Stimulated activated CD4-positive, alpha-beta T cell treated with anti-CD3 and anti-CD28 coated beads, Interleukin-12 subunit alpha, Interleukin-12 subunit beta, amount 100 ng/mL, for 24 hours (primary cell): ENCODE measurements around the gene CHRNA4.

Source experiments
- DNase-seq, 2 experiments: peaks; one replicate each; pipeline ENCODE4 v3.0.0-alpha.2; 2020; ENCODE audit warnings: low read depth in 2 of 2

CHRNA4 gene

DNA sequence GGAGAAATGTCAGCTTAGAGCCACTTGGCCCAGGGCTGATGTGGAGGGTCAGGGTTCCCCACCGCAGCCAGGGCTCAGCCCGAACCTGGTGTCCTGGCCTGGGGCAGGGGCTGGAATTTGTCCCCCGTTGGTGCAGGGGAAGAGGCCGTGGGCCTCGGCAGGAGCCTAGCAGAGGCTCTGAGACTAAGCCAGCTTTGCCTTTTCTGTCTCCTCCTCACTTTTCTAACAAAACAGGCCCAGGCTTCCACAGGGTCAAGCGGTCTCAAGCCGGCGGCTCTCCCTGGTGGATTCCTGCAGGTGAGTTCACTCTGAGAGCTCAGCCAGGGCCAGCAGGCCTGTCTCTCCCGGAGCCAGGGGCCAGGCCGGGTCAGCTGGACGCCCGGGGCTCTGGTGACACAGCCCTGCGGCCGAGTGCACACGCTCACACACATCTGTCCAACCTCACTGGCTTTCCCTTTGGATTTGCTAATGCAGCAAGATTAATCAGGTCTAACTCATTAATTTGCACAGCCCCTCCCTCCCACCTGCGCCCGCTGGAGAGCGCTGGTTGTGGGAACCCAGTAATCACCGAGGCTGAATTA is 2.9 kb upstream of the CHRNA4 start:
- DNase-seq, result no peak

- no peak for DNase-seq
These were observed 2.1 kb upstream of the CHRNA4 start for GRCh38 chr20:63363013-63363957.

- no peak for DNase-seq
These were observed 1.4 kb upstream of the CHRNA4 start for GRCh38 chr20:63362436-63363009.

GRCh38 chr20:63361519-63362435 is 628 bp upstream of the CHRNA4 start:
- no peak for DNase-seq

DNA sequence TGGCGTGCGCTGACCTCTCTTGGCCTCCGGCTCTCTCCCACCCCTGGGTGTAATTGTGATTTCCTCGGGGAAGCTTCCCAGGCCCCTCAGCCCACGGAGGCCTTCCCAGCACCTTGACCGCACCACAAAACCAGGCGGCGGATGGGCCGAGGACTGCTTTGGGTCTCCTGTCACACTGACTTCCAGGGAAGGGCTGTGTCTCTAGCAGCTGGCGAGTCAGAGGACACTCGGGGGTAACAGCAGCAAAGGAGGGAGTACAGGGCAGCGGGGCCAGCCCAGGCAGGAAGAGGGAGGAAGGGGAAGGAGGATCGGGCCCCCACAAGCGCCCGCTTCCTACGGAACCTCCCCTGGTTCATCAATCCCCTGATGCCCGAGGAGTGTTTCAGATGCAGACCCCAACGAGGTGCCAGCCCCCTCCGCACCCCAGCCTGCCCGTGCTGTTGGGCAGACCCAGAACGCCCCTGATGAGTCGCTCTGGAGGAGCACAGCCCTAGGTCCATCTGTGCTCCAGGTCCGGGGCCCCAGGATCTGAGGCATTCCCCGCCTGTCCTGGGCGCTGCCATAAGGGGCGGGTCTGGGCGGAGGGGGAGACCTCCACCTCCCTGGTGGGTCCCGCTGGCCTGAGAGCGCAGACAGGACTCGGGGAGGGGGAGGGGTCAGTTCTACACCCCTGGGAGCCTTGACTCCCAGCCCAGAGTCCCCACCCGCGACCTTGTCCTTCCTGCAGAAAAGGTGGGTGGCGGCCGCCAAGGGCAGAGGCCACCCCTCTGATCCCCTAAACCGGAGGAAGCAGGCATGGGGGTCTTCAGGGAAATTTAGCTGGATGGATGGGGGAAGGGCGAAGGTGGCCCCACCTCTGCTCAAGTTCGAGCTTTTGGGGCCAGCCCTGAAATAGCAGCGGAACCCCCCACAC is 956 bp downstream of the CHRNA4 start:
- DNase-seq, result no peak

DNA sequence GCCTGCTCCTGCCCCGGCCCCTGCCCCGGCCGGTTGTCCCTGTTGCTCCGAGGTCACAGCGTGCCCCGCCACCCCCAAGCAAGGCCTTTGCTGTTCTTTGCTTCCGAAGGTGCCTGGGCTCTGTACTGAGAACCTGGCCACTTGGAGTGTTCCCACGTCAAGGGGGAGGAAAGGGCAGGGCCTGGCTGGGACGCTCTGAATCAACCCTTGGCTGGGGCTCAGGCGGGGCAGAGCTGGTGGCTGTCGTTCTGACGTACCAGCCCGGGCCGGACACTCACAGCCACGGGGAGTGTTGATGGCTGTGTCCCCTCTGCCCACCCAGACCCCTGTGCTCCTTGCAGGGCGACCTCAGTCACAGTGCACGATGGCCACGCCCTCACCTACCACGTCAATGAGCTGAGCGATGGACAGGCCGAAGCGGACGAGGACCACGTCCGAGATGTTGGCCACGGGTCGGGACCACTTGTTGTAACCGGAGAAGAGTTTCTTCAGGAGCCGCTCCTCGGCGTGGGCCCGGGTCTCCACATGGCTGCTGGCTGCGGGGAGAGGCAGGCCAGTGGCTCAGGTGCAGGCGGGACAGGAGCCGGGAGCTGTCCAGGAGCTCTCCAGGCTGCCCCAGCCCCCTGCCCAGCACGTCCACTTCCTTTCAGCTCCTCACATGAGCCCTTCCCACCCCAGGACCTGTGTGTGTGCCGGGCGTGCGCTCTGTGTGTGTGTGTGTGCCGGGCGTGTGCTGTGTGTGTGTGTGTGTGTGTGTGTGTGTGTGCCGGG is 1.8 kb downstream of the CHRNA4 start:
- no peak for DNase-seq

- DNase-seq, result no peak
These were observed 2.9 kb downstream of the CHRNA4 start for GRCh38 chr20:63357921-63358905.

DNA sequence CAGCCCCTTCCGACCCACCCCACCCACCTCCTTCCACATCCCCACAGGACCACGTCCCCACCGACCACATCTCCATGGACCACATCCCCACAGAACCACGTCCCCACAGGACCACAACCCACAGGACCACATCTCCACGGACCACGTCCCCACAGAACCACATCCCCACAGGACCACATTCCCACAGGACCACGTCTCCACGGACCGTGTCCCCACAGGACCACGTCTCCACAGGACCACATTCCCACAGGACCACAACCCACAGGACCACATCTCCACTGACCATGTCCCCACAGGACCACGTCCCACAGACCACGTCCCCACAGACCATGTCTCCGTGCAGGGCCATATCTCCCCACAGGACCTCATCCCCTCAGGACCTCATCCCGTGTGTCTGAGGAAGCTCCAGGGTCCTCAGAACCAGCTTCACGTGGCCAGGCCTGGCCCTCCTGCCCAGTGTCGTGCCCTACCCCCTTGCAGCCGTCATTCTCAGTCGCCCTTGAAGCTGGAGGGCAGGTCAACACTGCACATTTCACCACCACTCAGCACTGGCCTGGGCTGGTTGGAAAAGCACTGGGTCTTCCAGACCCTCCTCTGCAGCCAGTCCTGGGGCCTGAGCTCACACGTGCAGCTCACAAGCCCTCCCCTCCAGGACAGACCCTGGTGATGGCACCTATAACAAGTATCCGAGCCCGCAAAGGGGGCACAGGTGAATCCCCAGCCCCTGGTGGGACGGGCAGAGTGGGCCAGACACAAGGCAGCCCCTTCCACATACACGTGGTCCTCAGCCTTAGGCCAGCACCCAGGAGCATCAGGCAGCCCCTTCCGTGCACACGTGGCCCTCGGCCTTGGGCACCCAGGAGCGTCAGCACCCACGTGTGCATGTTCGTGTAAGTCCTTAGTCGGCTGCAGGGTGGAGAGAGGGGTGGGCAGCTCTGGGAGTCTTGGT is 3.9 kb downstream of the CHRNA4 start:
- DNase-seq, result no peak

DNA sequence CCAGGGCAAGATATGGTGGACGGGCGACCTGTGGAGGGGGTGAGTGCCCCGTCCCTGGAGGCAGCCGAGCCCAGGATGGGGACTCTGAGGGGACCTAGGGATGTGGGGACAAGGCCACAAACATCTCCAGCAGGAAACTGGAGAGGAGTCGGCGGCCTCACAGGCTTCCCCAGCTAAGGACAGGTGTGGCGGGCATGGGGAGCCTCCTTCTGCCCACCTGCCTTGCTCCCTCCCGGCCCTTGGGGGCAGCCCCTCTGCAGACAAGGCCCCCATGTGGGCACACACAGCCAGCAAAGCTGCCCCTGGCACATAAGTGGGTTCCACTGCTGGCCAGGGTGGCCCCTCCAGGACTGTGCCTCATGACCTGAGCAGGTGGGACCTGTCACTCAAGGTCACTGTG is 4.6 kb downstream of the CHRNA4 start:
- DNase-seq, result no peak

DNA sequence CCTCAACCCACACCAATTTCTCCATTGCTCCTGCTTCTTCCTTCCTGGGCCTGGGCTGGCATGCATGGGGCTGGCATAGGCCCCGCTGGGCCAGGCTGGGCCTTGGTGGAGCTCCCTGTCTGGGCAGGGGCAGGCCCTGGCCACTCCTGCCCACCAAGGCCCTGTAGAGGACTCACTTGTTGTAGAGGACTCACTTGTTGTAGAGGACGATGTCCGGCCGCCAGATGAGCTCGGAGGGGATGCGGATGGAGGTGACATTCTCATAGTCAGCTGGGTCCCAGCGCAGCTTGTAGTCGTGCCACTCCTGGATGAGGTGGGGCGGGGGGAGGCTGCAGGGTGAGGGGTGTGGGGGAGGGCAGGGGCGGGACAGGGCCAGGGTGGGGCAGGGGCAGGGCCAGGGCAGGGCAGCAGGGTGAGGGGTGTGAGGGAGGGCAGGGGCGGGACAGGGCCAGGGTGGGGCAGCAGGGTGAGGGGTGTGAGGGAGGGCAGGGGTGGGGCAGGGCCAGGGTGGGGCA is 5.3 kb downstream of the CHRNA4 start:
- DNase-seq, result no peak

- no peak for DNase-seq
These were observed 6.4 kb downstream of the CHRNA4 start for GRCh38 chr20:63354636-63355350.

- no peak for DNase-seq
These were observed 8.3 kb downstream of the CHRNA4 start for GRCh38 chr20:63352811-63353221.

GRCh38 chr20:63351811-63352591 is 9.1 kb downstream of the CHRNA4 start:
- DNase-seq, result no peak

DNA sequence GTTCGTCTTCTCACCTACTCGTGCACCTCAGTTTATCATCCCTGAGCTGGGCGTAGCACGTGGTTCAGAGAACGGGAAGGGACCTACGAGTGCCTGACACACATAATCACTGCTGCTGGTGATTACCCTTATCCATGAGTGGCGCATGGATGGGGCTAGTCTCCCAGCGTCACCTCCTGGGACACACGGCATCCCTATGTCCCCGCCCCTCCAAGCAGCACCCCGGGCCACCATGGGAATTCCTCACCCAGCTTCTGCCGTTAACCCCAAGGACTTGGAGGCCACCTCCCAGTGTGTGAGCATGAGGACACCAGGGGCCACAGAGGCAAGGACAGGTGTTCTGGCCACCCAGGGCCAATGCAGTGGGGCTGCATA is 9.8 kb downstream of the CHRNA4 start:
- DNase-seq, result no peak

GRCh38 chr20:63350597-63351325 is 10.4 kb downstream of the CHRNA4 start:
- DNase-seq, result no peak
